Heart left ventricle (tissue), 16 donors: ENCODE measurements around the gene SNED1. TPM values are rescaled to one million over a fixed set of nuclear protein-coding genes. Genes with fewer than 3 reads are reported as not detected.

Experiments used
- ATAC-seq, 4 donors: fragments of 200-7000 bp; cut with Tn5 transposase; one replicate each; pipeline ENCODE4 v1.9.1; 2020 to 2022; ENCODE audit warnings: moderate library complexity in 4 of 4, mild to moderate bottlenecking in 3 of 4, moderate number of reproducible peaks in 1 of 4
- DNase-seq, 5 donors: peaks; one replicate each; pipeline ENCODE4 v3.0.0-alpha.2; 2020
- H3K27ac ChIP-seq, 12 donors: fragments of 200-600 bp; sonication (generic) in 4 of 12; one replicate each; pipeline versions ENCODE4 v1.5.0 to v1.8.0; 2016 to 2022; ENCODE audit warnings: mild to moderate bottlenecking in 2 of 12
- H3K27me3 ChIP-seq, 9 donors: fragments of 200-600 bp; sonication (generic) in 2 of 9; one replicate each; pipeline versions ENCODE4 v1.5.1 to v1.8.0; 2016 to 2022; ENCODE audit warnings: mild to moderate bottlenecking in 3 of 9
- H3K36me3 ChIP-seq, 9 donors: fragments of 200-600 bp; sonication (generic) in 2 of 9; one replicate each; pipeline versions ENCODE4 v1.5.0 to v1.8.0; 2018 to 2022; ENCODE audit warnings: mild to moderate bottlenecking in 2 of 9
- H3K4me1 ChIP-seq, 12 donors: fragments of 200-600 bp; sonication (generic) in 4 of 12; one replicate each; pipeline versions ENCODE4 v1.5.0 to v1.8.0; 2016 to 2022; ENCODE audit warnings: mild to moderate bottlenecking in 3 of 12
- H3K4me3 ChIP-seq, 12 donors: fragments of 200-600 bp; sonication (generic) in 4 of 12; one replicate each; pipeline versions ENCODE4 v1.5.0 to v1.8.0; 2017 to 2022; ENCODE audit warnings: mild to moderate bottlenecking in 9 of 12, moderate library complexity in 4 of 12
- H3K9me3 ChIP-seq, 12 donors: fragments of 200-600 bp; sonication (generic) in 4 of 12; one replicate each; pipeline versions ENCODE4 v1.5.0 to v1.8.0; 2016 to 2022; ENCODE audit warnings: mild to moderate bottlenecking in 1 of 12
- CTCF ChIP-seq, 12 donors: fragments of 200-600 bp; sonication (generic) in 4 of 12; IDR thresholded peaks; one replicate each; pipeline versions ENCODE4 v1.5.0 to v1.8.0; 2018 to 2022; ENCODE audit warnings: antibody characterized with exemption in 12 of 12, mild to moderate bottlenecking in 5 of 12
- POLR2A ChIP-seq, 2 donors: fragments of 450-650 bp; IDR thresholded peaks; one replicate each; pipeline ENCODE4 v1.6.1; 2017; ENCODE audit warnings: antibody characterized with exemption in 2 of 2, mild to moderate bottlenecking in 2 of 2, moderate library complexity in 2 of 2
- WGBS, 4 donors: extraction: QIAGEN DNeasy Blood & Tissue Kit in 2 of 4; methylation state at CpG; one replicate each; pipeline versions ENCODE4 v1.1.5 to v1.1.7; 2013 to 2018; 5-methylcytosine and 5-hydroxymethylcytosine counted together
- intact Hi-C, 10 donors: fragments of 100-400 bp; cut with DNase I; formaldehyde crosslinking; loops; one replicate each; pipeline versions ENCODE4 v1.11.1 to v1.14.2; 2022
- polyA plus RNA-seq, 2 donors: library from polyadenylated mRNA; stranded (reverse); fragments of 200-250 nt; gene quantifications; one replicate each; pipeline ENCODE4 v1.2.3, GENCODE V29; 2013
- total RNA-seq, 9 donors: library from RNA; depleted of rRNA in 2 of 9; stranded (reverse); fragments of >200 nt in 2 of 9; fragmentation: NEBNext Ultra II Directional in 3 of 9; extraction: Animal tissue kit (Norgen Biotek cat#: 25700) in 3 of 9; gene quantifications; one replicate each; pipeline versions ENCODE4 v1.1.0 to v1.2.4, GENCODE V29; 2016 to 2023
- donor health status: ischemic (EF 13 %, LVEDD 7.1; RV severe dilation, severe dysfunction).
- donor health status: healthy with polysubstance abuse.
- donor health status: DM: no; HTN: yes; CAD: no.
- donor health status: DM: no; HTN: no; CAD: no.
- donor health status: ischemic (EF 25% LVEDD 6.9; RV normal size, moderate dysfunction).
- donor health status: ischemic (EF 25% LVEDD 5.7; RV mildly dilated, moderate dysfunction).
- donor health status: healthy.
- donor health status: DM: yes; HTN: yes; CAD: no.
- donor health status: ischemic (EF 35%, LVEDD 5.7; RV mildly dilated, moderate dysfunction).
- donor health status: nonischemic (EF 11% LVEDD 7.7; RV severe dilation, severe dysfunction).
- donor health status: DM: yes; HTN: yes; CAD: no.
- donor health status: PGD.
- donor health status: ischemic (EF 29% LVEDD 5.4; RV normal size, mild dysfunction).
- donor health status: nonischemic (EF 23%, LVEDD 6.1; RV moderate dilation, normal function).

Gene SNED1
- total and polyA plus RNA-seq, 11 donors: 3.1 to 14.7 (median 4.9) TPM

GRCh38 chr2:241094172-241094571 lies 95.8 kb downstream of the SNED1 start:
- H3K36me3 ChIP-seq: peaks cover 0 to 100% (median 96%) of the 10 kb centered on the region in 9 donors
- no peak overlapping the region for H3K27ac ChIP-seq
- intact Hi-C loops: no loop called here
- no peak for DNase-seq
- H3K4me1 ChIP-seq: peaks cover 0 to 8% (median 0%) of the 10 kb centered on the region in 12 donors
- no peaks in the 10 kb centered on the region for H3K9me3 ChIP-seq
- no peak for ATAC-seq
- no peak overlapping the region for H3K4me3 ChIP-seq
- no peak for TF ChIP-seq CTCF (IDR thresholded peaks at IDR 0.05)
- no peak for TF ChIP-seq POLR2A (IDR thresholded peaks at IDR 0.05)
- H3K27me3 ChIP-seq: no peaks in the 10 kb centered on the region
- WGBS, 4 donors: 86 to 94% (median 93%) methylated on average over 7 of the region's 7 CpGs

GRCh38 chr2:241094924-241095420 lies 96.6 kb downstream of the SNED1 start:
- ATAC-seq: peak in 1 of 4 donors; percentile 31
- 83 to 89% (median 86%) methylated on average over 5 to 6 of the region's 6 CpGs for WGBS, 4 donors

GRCh38 chr2:241095594-241096290 lies 97.3 kb downstream of the SNED1 start:
- intact Hi-C loops: no loop called here
- ATAC-seq (no peak), DNase-seq (no peak)
- Histone ChIP-seq H3K4me1 (peaks cover 0 to 15% (median 3%) of the 10 kb centered on the region in 12 donors), H3K36me3 (peaks cover 0 to 95% (median 89%) of the 10 kb centered on the region in 9 donors), H3K9me3 (no peaks in the 10 kb centered on the region), H3K27ac (no peak overlapping the region), H3K4me3 (no peak overlapping the region), H3K27me3 (no peaks in the 10 kb centered on the region)
- 85 to 87% (median 86%) methylated on average over 14 of the region's 14 CpGs for WGBS, 4 donors
- no peak for TF ChIP-seq POLR2A (IDR thresholded peaks at IDR 0.05)
- TF ChIP-seq CTCF (IDR thresholded peaks at IDR 0.05): no peak

More at GRCh38 chr2:241094924-241095420, 96.6 kb downstream of the SNED1 start:
- DNase-seq: no peak
- TF ChIP-seq POLR2A (IDR thresholded peaks at IDR 0.05): no peak
- TF ChIP-seq CTCF (IDR thresholded peaks at IDR 0.05): no peak
- Histone ChIP-seq H3K27ac (no peak overlapping the region), H3K4me1 (peaks cover 0 to 8% (median 0%) of the 10 kb centered on the region in 12 donors), H3K36me3 (peaks cover 0 to 99% (median 95%) of the 10 kb centered on the region in 9 donors), H3K27me3 (no peaks in the 10 kb centered on the region), H3K9me3 (no peaks in the 10 kb centered on the region), H3K4me3 (no peak overlapping the region)
- intact Hi-C loops: no loop called here

GRCh38 chr2:241096979-241097378 lies 98.6 kb downstream of the SNED1 start:
- DNase-seq (no peak), ATAC-seq (no peak)
- H3K27ac ChIP-seq: no peak overlapping the region
- no peaks in the 10 kb centered on the region for H3K27me3 ChIP-seq
- intact Hi-C loops: no loop called here
- H3K9me3 ChIP-seq: no peaks in the 10 kb centered on the region
- peaks cover 4 to 24% (median 11%) of the 10 kb centered on the region in 12 donors for H3K4me1 ChIP-seq
- no peak overlapping the region for H3K4me3 ChIP-seq
- TF ChIP-seq CTCF (IDR thresholded peaks at IDR 0.05) (no peak), POLR2A (IDR thresholded peaks at IDR 0.05) (no peak)
- 88 to 94% (median 90%) methylated on average over 8 of the region's 8 CpGs for WGBS, 4 donors
- H3K36me3 ChIP-seq: peaks cover 0 to 83% (median 77%) of the 10 kb centered on the region in 9 donors
